MM.1S (cell line): ENCODE results near the gene MAP3K3.

ENCODE experiments used
- DNase-seq: peaks from one replicate; pipeline ENCODE4 v3.0.0-alpha.2; 2015
- H2AFZ ChIP-seq: fragments of 300-600 bp; sonication (generic); 2 replicates; pipeline ENCODE4 v1.6.0; 2016; ENCODE audit warnings: antibody characterized with exemption, low read length
- H3F3A ChIP-seq: fragments of 300-600 bp; sonication (generic); 2 replicates; pipeline ENCODE4 v1.6.1; 2016; ENCODE audit warnings: mild to moderate bottlenecking, antibody characterized with exemption, low read length, moderate library complexity, mixed read lengths; ENCODE audit not compliant: insufficient read depth
- H3K27ac ChIP-seq: fragments of 300-600 bp; sonication (generic); 2 replicates; pipeline ENCODE4 v1.5.1; 2016; ENCODE audit warnings: mild to moderate bottlenecking, low read length
- H3K27me3 ChIP-seq: fragments of 300-600 bp; sonication (generic); replicated peaks from 2 replicates; pipeline ENCODE4 v1.6.0; 2016; ENCODE audit warnings: low read length; ENCODE audit not compliant: insufficient read depth
- H3K36me3 ChIP-seq: fragments of 300-600 bp; sonication (generic); replicated peaks from 2 replicates; pipeline ENCODE4 v1.6.1; 2016; ENCODE audit warnings: mild to moderate bottlenecking, low read length, mixed read lengths; ENCODE audit not compliant: insufficient read depth
- H3K4me1 ChIP-seq: fragments of 300-600 bp; sonication (generic); 2 replicates; pipeline ENCODE4 v1.6.1; 2016; ENCODE audit warnings: low read length, mixed read lengths
- H3K4me2 ChIP-seq: fragments of 300-600 bp; sonication (generic); 2 replicates; pipeline ENCODE4 v1.6.0; 2016; ENCODE audit warnings: low read depth, low read length
- H3K4me3 ChIP-seq: fragments of 300-600 bp; sonication (generic); 2 replicates; pipeline ENCODE4 v1.5.1; 2016; ENCODE audit warnings: low read length, mixed read lengths
- H3K79me2 ChIP-seq: fragments of 300-600 bp; sonication (generic); 2 replicates; pipeline ENCODE4 v1.6.1; 2016; ENCODE audit warnings: mixed run types, low read length, mixed read lengths
- H3K9ac ChIP-seq: fragments of 300-600 bp; sonication (generic); 2 replicates; pipeline ENCODE4 v1.6.1; 2016; ENCODE audit warnings: low read length, mixed read lengths
- H3K9me2 ChIP-seq: fragments of 300-600 bp; sonication (generic); replicated peaks from 2 replicates; pipeline ENCODE4 v1.6.1; 2016; ENCODE audit warnings: mild to moderate bottlenecking, low read length, mixed read lengths; ENCODE audit not compliant: insufficient read depth
- H3K9me3 ChIP-seq: fragments of 300-600 bp; sonication (generic); replicated peaks from 2 replicates; pipeline ENCODE4 v1.6.1; 2016; ENCODE audit warnings: mild to moderate bottlenecking, low read length, mixed read lengths; ENCODE audit not compliant: insufficient read depth
- H4K20me1 ChIP-seq: fragments of 300-600 bp; sonication (generic); 2 replicates; pipeline ENCODE4 v1.6.1; 2016; ENCODE audit warnings: mild to moderate bottlenecking, low read length, moderate library complexity, mixed read lengths; ENCODE audit not compliant: insufficient read depth
- CTCF ChIP-seq: fragments of 300-600 bp; sonication (generic); IDR thresholded peaks from 2 replicates; pipeline ENCODE4 v1.5.1; 2016; ENCODE audit warnings: antibody characterized with exemption, low read length, mixed read lengths
- EZH2 ChIP-seq: fragments of 300-600 bp; sonication (generic); optimal IDR thresholded peaks from 2 replicates; pipeline ENCODE3; 2017; ENCODE audit warnings: low read depth, mild to moderate bottlenecking, antibody characterized with exemption, low read length, mixed read lengths
- EZH2phosphoT487 ChIP-seq: fragments of 300-600 bp; sonication (generic); IDR thresholded peaks from 2 replicates; pipeline ENCODE4 v1.6.1; 2018; ENCODE audit warnings: antibody characterized with exemption, low read length

Gene MAP3K3

DNA sequence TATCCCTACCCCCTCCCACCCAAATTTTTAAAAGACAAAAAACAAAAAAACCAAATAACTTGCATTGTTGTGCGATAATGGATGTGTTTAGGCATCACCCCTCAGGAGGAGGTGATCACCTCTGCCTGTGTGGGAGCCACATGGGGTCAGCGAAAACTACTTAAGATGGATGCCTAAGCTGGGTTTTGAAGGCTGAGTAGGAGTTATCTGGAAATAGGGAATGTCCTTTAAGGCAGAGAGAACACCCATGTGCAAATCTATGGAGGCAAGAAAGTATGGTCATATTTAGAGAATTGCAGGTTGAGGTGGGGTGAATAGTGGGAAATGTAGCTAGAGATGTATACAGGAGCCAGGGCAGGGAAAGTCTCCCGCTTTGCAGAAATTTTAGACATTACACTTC, 27.1 kb upstream of the MAP3K3 start:
- DNase-seq = no peak

DNA sequence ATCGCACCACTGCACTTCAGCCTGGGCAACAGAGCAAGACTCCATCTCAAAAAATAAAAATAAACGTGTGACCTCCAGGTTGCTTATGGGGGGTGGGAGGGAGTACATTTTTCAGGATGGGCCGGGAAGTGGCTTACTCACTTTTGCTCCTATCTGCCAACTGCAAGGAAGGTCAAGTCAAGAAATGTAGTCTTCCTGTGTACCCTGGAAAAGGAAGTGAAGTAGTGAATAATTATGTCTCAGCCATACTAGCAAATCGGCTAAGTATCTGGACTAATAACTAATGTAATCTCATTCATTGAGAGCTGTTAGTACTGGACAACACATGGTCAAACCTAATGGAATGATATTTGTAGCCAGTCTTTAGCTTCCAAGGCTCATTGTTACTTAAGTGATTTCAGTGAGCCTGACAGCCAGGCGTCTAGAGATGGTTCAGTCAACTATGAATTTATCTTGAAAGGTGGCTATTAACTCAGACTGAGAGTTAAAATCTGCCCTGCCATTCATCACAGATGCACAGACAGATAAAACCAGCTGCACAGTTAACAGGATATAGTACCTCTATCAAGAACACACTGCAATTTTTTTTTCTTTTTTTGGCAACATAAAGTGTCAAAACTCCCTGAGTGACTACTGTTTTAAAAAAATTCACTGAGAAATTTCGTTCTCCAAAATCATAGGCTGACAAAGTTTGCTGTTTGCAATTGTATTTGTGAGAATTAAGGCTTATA, 25.2 kb upstream of the MAP3K3 start:
- Histone ChIP-seq H3K27me3 (no peaks in the 10 kb centered on the region), H3K4me1 (no peaks in the 10 kb centered on the region), H4K20me1 (no peaks in the 10 kb centered on the region), H3K9me3 (no peaks in the 10 kb centered on the region), H3K79me2 (peaks cover 15% of the 10 kb centered on the region), H3K9ac (no peak overlapping the region), H3K9me2 (no peaks in the 10 kb centered on the region), H3K4me3 (no peak overlapping the region), H3K4me2 (no peak overlapping the region), H2AFZ (no peak overlapping the region), H3F3A (peaks cover 4% of the 10 kb centered on the region; the same call in 1 of the 2 replicates), H3K27ac (no peak overlapping the region), H3K36me3 (no peaks in the 10 kb centered on the region)
- TF ChIP-seq CTCF (no peak), EZH2phosphoT487 (no peak), EZH2 (no peak)
- DNase-seq = no peak

More for the DNA sequence above, 27.1 kb upstream of the MAP3K3 start:
- Histone ChIP-seq H3K4me1 (no peaks in the 10 kb centered on the region), H3K36me3 (no peaks in the 10 kb centered on the region), H3K27ac (no peak overlapping the region), H3K27me3 (no peaks in the 10 kb centered on the region), H3K79me2 (no peaks in the 10 kb centered on the region), H3K9me2 (no peaks in the 10 kb centered on the region), H4K20me1 (no peaks in the 10 kb centered on the region), H3K4me2 (no peak overlapping the region), H3K4me3 (no peak overlapping the region), H2AFZ (no peak overlapping the region), H3F3A (no peaks in the 10 kb centered on the region), H3K9me3 (no peaks in the 10 kb centered on the region), H3K9ac (no peak overlapping the region)
- no peak for TF ChIP-seq CTCF
- no peak for TF ChIP-seq EZH2
- TF ChIP-seq EZH2phosphoT487 = no peak

DNA sequence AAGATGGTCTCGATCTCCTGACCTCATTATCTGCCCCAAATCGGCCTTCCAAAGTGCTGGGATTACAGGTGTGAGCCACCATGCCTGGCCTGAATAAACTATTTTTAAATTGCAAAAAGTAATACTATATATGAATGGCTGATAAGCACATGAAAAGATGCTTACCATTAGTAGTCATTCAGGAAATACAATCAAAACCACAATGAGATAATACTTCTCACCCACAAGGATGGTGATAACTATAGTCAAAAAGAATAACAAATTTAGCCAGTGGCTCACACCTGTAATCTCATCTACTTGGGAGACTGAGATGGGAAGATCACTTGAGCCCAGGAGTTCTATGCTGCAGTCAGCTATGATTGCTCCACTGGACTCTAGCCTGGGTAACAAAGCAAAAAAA, 23.9 kb upstream of the MAP3K3 start:
- H4K20me1 ChIP-seq = no peaks in the 10 kb centered on the region
- H3K27me3 ChIP-seq = no peaks in the 10 kb centered on the region
- H2AFZ ChIP-seq = no peak overlapping the region
- H3K9me2 ChIP-seq = no peaks in the 10 kb centered on the region
- H3K4me2 ChIP-seq = no peak overlapping the region
- no peak overlapping the region for H3K9ac ChIP-seq
- H3F3A ChIP-seq = peaks cover 4% of the 10 kb centered on the region; the same call in 1 of the 2 replicates
- H3K4me1 ChIP-seq = no peaks in the 10 kb centered on the region
- H3K27ac ChIP-seq = no peak overlapping the region
- H3K79me2 ChIP-seq = peaks cover 15% of the 10 kb centered on the region
- no peak for TF ChIP-seq EZH2phosphoT487
- no peak for TF ChIP-seq EZH2
- no peak for TF ChIP-seq CTCF
- H3K36me3 ChIP-seq = no peaks in the 10 kb centered on the region
- no peak for DNase-seq
- no peaks in the 10 kb centered on the region for H3K9me3 ChIP-seq
- H3K4me3 ChIP-seq = no peak overlapping the region
